Upper lobe of right lung (tissue), 1 donor: ENCODE measurements around the gene SMIM1. TPM values are rescaled to one million over a fixed set of nuclear protein-coding genes. Genes with fewer than 3 reads are reported as not detected.

ENCODE experiments used
- ATAC-seq: fragments of 200-7000 bp; cut with Tn5 transposase; one replicate; pipeline ENCODE4 v1.9.1; 2020; ENCODE audit warnings: mild to moderate bottlenecking, moderate library complexity
- DNase-seq: peaks from one replicate; pipeline ENCODE4 v3.0.0-alpha.2; 2020
- H3K27ac ChIP-seq: fragments of 200-600 bp; one replicate; pipeline ENCODE4 v1.8.0; 2022
- H3K27me3 ChIP-seq: fragments of 200-600 bp; one replicate; pipeline ENCODE4 v1.8.0; 2022; ENCODE audit warnings: mild to moderate bottlenecking
- H3K36me3 ChIP-seq: fragments of 200-600 bp; one replicate; pipeline ENCODE4 v1.8.0; 2022
- H3K4me1 ChIP-seq: fragments of 200-600 bp; one replicate; pipeline ENCODE4 v1.8.0; 2022
- H3K4me3 ChIP-seq: fragments of 200-600 bp; one replicate; pipeline ENCODE4 v1.8.0; 2022; ENCODE audit warnings: mild to moderate bottlenecking
- H3K9me3 ChIP-seq: fragments of 200-600 bp; one replicate; pipeline ENCODE4 v1.8.0; 2022
- CTCF ChIP-seq: fragments of 200-600 bp; IDR thresholded peaks from one replicate; pipeline ENCODE4 v1.8.0; 2022; ENCODE audit warnings: antibody characterized with exemption
- intact Hi-C: fragments of 100-400 bp; cut with DNase I; formaldehyde crosslinking; loops from one replicate; pipeline ENCODE4 v1.11.0; 2022
- total RNA-seq: library from RNA; stranded (reverse); fragmentation: NEBNext Ultra II Directional; extraction: Animal tissue kit (Norgen Biotek cat#: 25700); gene quantifications from one replicate; pipeline ENCODE4 v1.2.1, GENCODE V29; 2021
- donor health status: DM: no; HTN: yes; CAD: no; lungs with severe emphysema.

The SMIM1 gene
- total RNA-seq, 1 donor from 2014 or later, result 9.3 TPM

DNA sequence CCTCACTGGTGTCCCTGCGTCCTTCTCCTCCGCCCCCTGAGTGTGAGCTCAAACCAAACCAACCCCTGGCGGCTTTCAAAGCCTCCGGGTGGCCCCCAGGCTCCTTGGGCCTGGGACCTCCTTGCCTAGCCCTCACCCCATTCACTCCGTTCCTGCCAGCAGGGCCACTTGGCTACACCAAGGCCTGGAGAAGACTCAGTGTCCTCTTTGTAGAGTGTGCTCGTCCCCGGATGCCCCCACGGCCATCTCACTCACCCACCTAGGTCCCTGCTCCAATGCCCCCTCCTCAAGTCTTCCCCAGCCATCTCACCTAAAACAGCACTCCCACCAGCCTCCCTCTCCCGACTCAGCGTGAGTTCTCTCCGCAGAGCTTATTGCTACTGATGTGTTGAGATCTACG lies 27.5 kb upstream of the SMIM1 start:
- TF ChIP-seq CTCF, result no peak
- peaks cover 21% of the 10 kb centered on the region for H3K36me3 ChIP-seq
- H3K27ac ChIP-seq, result no peak overlapping the region
- H3K9me3 ChIP-seq, result no peaks in the 10 kb centered on the region
- peaks cover 7% of the 10 kb centered on the region for H3K4me1 ChIP-seq
- H3K4me3 ChIP-seq, result no peak overlapping the region
- no peak for DNase-seq
- no peak for ATAC-seq
- H3K27me3 ChIP-seq, result no peaks in the 10 kb centered on the region
- intact Hi-C loops, result no loop called here

DNA sequence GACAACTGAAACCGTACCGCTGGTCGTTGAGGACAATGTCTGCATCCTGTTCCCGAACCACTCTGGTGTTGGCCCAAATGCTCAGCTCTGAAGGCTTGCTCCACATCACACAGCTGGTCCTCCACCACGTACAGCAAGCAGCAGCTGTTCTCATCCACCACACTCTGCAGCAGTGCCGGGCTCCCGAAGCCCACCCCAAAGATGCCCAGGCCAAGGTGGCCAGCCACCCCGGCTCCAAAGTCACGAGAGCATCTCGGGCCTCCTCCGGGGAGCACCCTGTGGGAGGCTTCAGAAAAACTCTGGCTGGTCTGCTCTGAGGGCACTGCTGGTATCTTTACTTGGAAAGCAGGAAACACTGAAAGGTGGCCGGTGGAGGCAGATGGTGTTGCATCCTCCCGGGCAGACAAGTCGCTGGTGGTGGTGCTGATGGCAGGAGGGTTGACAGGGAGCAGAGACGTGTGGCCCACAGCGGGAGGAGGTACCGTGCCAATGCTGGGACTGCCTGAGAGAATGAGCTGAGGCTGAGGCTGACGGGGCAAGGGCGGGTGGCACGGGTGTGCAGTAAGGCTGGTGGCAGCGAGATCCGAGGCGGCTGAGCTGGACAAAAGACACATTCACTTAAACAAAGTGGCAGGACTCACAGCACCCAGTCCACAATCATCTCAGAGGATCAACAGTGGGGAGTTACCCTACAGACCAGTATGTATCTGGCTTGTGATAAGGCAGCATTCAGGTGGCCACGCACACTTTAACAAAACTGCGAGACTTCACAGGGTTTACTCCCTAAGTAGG lies 26.8 kb upstream of the SMIM1 start:
- no peak for TF ChIP-seq CTCF
- peaks cover 7% of the 10 kb centered on the region for H3K4me1 ChIP-seq
- H3K27me3 ChIP-seq, result no peaks in the 10 kb centered on the region
- no peak overlapping the region for H3K27ac ChIP-seq
- intact Hi-C loops, result no loop called here
- H3K9me3 ChIP-seq, result no peaks in the 10 kb centered on the region
- ATAC-seq, result no peak
- DNase-seq, result no peak
- no peak overlapping the region for H3K4me3 ChIP-seq
- H3K36me3 ChIP-seq, result peaks cover 21% of the 10 kb centered on the region

GRCh38 chr1:3746389-3746829 lies 26.1 kb upstream of the SMIM1 start:
- H3K4me3 ChIP-seq, result peak overlapping the region; percentile 74
- H3K36me3 ChIP-seq, result peaks cover 15% of the 10 kb centered on the region
- TF ChIP-seq CTCF, result no peak
- H3K9me3 ChIP-seq, result no peaks in the 10 kb centered on the region
- H3K27ac ChIP-seq, result peak overlapping the region; percentile 70
- intact Hi-C loops, result no loop called here
- no peak for ATAC-seq
- peaks cover 7% of the 10 kb centered on the region for H3K4me1 ChIP-seq
- no peak for DNase-seq
- no peaks in the 10 kb centered on the region for H3K27me3 ChIP-seq

DNA sequence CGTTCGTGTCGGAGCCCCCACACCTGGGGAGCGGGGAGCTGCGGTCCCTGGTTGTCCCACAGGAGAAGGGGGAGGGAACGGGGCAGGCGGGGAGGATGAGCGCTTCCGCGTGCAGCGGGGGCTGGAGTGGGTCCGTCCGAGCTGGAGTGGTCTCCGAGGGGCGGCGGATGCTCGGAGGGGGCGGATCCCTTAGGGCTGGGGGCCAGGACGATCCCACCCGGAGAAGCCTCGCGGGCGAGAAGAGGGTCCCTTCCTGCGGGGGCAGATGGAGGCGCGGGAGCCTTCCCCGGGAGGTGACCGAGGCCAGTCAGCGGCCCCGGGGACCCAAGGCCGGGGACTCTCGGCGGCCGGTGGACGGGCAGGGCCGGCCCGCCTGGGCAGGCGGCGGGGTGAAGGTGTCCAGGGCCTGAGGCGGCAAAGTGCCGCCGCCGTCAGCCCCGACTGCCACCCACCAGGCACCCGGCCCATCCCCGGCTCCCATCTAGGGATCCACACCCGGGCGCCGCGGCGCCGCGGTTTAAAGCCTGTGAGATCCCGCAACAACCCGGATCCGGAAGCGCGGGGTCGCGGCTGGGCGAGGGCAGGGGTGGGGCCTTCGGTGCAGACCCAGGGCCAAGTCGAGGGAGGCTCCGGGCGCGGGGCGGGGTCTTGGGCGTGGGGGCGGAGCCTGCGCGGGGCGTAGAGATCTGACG lies 25.6 kb upstream of the SMIM1 start:
- H3K4me3 ChIP-seq, result peak overlapping the region; percentile 74
- DNase-seq, result peak; percentile 96
- intact Hi-C loops, result no loop called here
- peaks cover 7% of the 10 kb centered on the region for H3K4me1 ChIP-seq
- no peaks in the 10 kb centered on the region for H3K9me3 ChIP-seq
- H3K27me3 ChIP-seq, result no peaks in the 10 kb centered on the region
- TF ChIP-seq CTCF, result no peak
- ATAC-seq, result peak; percentile 98
- H3K27ac ChIP-seq, result peak overlapping the region; percentile 70
- H3K36me3 ChIP-seq, result peaks cover 9% of the 10 kb centered on the region

- ATAC-seq, result no peak
- no peak for TF ChIP-seq CTCF
- Histone ChIP-seq H3K9me3 (no peaks in the 10 kb centered on the region), H3K36me3 (peaks cover 4% of the 10 kb centered on the region), H3K27me3 (no peaks in the 10 kb centered on the region), H3K4me1 (peaks cover 7% of the 10 kb centered on the region), H3K27ac (no peak overlapping the region), H3K4me3 (peak overlapping the region; percentile 74)
- no peak for DNase-seq
- intact Hi-C loops, result no loop called here
These were observed 25.1 kb upstream of the SMIM1 start for GRCh38 chr1:3747522-3747848.
